ENCODE results near the gene DAD1.

The DAD1 gene

GRCh38 chr14:22515929-22516328, 73.1 kb downstream of the DAD1 start:
- DNase-seq (no peak), ATAC-seq (no peak)
- Mint-ChIP-seq H3K4me3 (peak overlapping the region; percentile 82), H3K4me1 (peaks cover 84% of the 10 kb centered on the region), H3K27me3 (no peaks in the 10 kb centered on the region), H3K27ac (peak overlapping the region; percentile 37 to 93), H3K9me3 (no peaks in the 10 kb centered on the region)
